CD14-positive monocyte (primary cell): ENCODE results near the gene HSPB2. TPM values are rescaled to one million over a fixed set of nuclear protein-coding genes. Genes with fewer than 3 reads are reported as not detected.

Source experiments
- DNase-seq, 3 donors: peaks; one replicate each; pipeline ENCODE4 v3.0.0-alpha.2; 2011 to 2022
- H2AFZ ChIP-seq: 2 replicates; pipeline ENCODE4 v1.6.0; 2012; ENCODE audit warnings: mild to moderate bottlenecking, low read depth, low read length, inconsistent platforms; ENCODE audit not compliant: insufficient read depth, poor library complexity, severe bottlenecking
- H3K27ac ChIP-seq, 2 donors: 1 replicate in 1 of 2; 2 replicates in 1 of 2; pipeline ENCODE4 v1.5.1; 2012 to 2013; ENCODE audit warnings: low read length in 2 of 2, control low read depth in 1 of 2, inconsistent platforms in 1 of 2, low read depth in 1 of 2, mild to moderate bottlenecking in 1 of 2
- H3K27me3 ChIP-seq, 2 donors: one replicate each; pipeline versions ENCODE4 v1.6.0 to v1.6.1; 2011 to 2013; ENCODE audit warnings: low read length in 2 of 2; ENCODE audit not compliant: control insufficient read depth in 2 of 2, insufficient read depth in 2 of 2
- H3K36me3 ChIP-seq, 2 donors: replicated peaks in 1 of 2; 1 replicate in 1 of 2; 2 replicates in 1 of 2; pipeline versions ENCODE4 v1.5.1 to v1.6.1; 2012 to 2013; ENCODE audit warnings: low read length in 2 of 2, control low read depth in 1 of 2, inconsistent platforms in 1 of 2, mild to moderate bottlenecking in 1 of 2; ENCODE audit not compliant: insufficient read depth in 2 of 2, control insufficient read depth in 1 of 2
- H3K4me1 ChIP-seq, 2 donors: 1 replicate in 1 of 2; 2 replicates in 1 of 2; pipeline versions ENCODE4 v1.5.1 to v1.6.1; 2012 to 2013; ENCODE audit warnings: low read length in 2 of 2, control low read depth in 1 of 2, inconsistent platforms in 1 of 2, mild to moderate bottlenecking in 1 of 2, moderate library complexity in 1 of 2; ENCODE audit not compliant: insufficient read depth in 2 of 2, control insufficient read depth in 1 of 2
- H3K4me2 ChIP-seq: replicated peaks from 2 replicates; pipeline ENCODE3; 2012; ENCODE audit warnings: low read length, moderate library complexity, mild to moderate bottlenecking; ENCODE audit not compliant: poor library complexity, severe bottlenecking; ENCODE audit errors: extremely low read depth
- H3K4me3 ChIP-seq, 3 experiments: fragments of 200-600 bp in 1 of 3; sonication (generic) in 1 of 3; replicated peaks in 1 of 3; 1 replicate in 2 of 3; 2 replicates in 1 of 3; pipeline ENCODE4 v1.5.1; 2011 to 2013; ENCODE audit warnings: low read length in 3 of 3, mild to moderate bottlenecking in 3 of 3, control low read depth in 2 of 3, low read depth in 2 of 3, inconsistent platforms in 1 of 3, moderate library complexity in 1 of 3
- H3K79me2 ChIP-seq: 2 replicates; pipeline ENCODE4 v1.6.0; 2012; ENCODE audit warnings: mild to moderate bottlenecking, control low read depth, inconsistent platforms, low read length, moderate library complexity; ENCODE audit not compliant: insufficient read depth
- H3K9ac ChIP-seq: 2 replicates; pipeline ENCODE4 v1.6.0; 2017; ENCODE audit warnings: low read length, mild to moderate bottlenecking; ENCODE audit not compliant: insufficient read depth, poor library complexity, severe bottlenecking
- H3K9me3 ChIP-seq, 2 donors: replicated peaks in 1 of 2; 1 replicate in 1 of 2; 2 replicates in 1 of 2; pipeline versions ENCODE4 v1.5.1 to v1.6.1; 2012 to 2013; ENCODE audit warnings: low read length in 2 of 2, control low read depth in 1 of 2; ENCODE audit not compliant: control insufficient read depth in 1 of 2, insufficient read depth in 1 of 2
- H4K20me1 ChIP-seq: 2 replicates; pipeline ENCODE4 v1.6.0; 2012; ENCODE audit warnings: mild to moderate bottlenecking, low read length, control low read depth, moderate library complexity; ENCODE audit not compliant: insufficient read depth
- H3K27ac Mint-ChIP-seq, 7 donors: one replicate each; pipeline ENCODE4 v1.8.0; 2020; ENCODE audit warnings: mild to moderate bottlenecking in 7 of 7, mixed read lengths in 7 of 7, moderate library complexity in 6 of 7, inconsistent platforms in 2 of 7
- H3K27me3 Mint-ChIP-seq, 3 donors: one replicate each; pipeline ENCODE4 v1.8.0; 2021 to 2022; ENCODE audit warnings: low read depth in 3 of 3, mild to moderate bottlenecking in 3 of 3, mixed read lengths in 3 of 3, moderate library complexity in 3 of 3, inconsistent platforms in 1 of 3
- H3K36me3 Mint-ChIP-seq, 2 donors: one replicate each; pipeline ENCODE4 v1.8.0; 2020; ENCODE audit warnings: mixed read lengths in 2 of 2, inconsistent platforms in 1 of 2, mild to moderate bottlenecking in 1 of 2
- H3K4me1 Mint-ChIP-seq: one replicate; pipeline ENCODE4 v1.8.0; 2020; ENCODE audit warnings: mild to moderate bottlenecking, mixed read lengths
- H3K4me3 Mint-ChIP-seq, 2 donors: one replicate each; pipeline ENCODE4 v1.8.0; 2020; ENCODE audit warnings: mild to moderate bottlenecking in 2 of 2, mixed read lengths in 2 of 2, moderate library complexity in 1 of 2
- H3K9me3 Mint-ChIP-seq, 7 donors: one replicate each; pipeline ENCODE4 v1.8.0; 2020 to 2022; ENCODE audit warnings: mixed read lengths in 7 of 7, mild to moderate bottlenecking in 6 of 7, moderate library complexity in 6 of 7, inconsistent platforms in 2 of 7
- WGBS: methylation state at CpG from one replicate; pipeline ENCODE4 v1.1.5; 2013; ENCODE audit warnings: missing lambda C conversion rate; ENCODE audit not compliant: insufficient coverage; 5-methylcytosine and 5-hydroxymethylcytosine counted together
- intact Hi-C, 2 donors: fragments of 100-400 bp; cut with micrococcal nuclease; formaldehyde crosslinking; loops; one replicate each; pipeline versions ENCODE4 v1.15.0 to v1.15.1; 2023
- polyA plus RNA-seq, 3 donors: library from polyadenylated mRNA; depleted of rRNA in 1 of 3; unstranded in 2 of 3; stranded (reverse) in 1 of 3; fragments of 300-500 nt in 2 of 3; fragments of >200 nt in 1 of 3; fragmentation: Illumina TruSeq in 2 of 3; gene quantifications; 1 replicate in 2 of 3; 2 replicates in 1 of 3; pipeline ENCODE4 v1.2.3, GENCODE V29; 2012 to 2021
- TF ChIP-seq, protein P1 (sequence below): fragments of 200-600 bp; IDR thresholded peaks from one replicate; pipeline ENCODE4 v1.8.0; 2022; ENCODE audit warnings: antibody characterized with exemption, mild to moderate bottlenecking

HSPB2 gene
- polyA plus RNA-seq, 3 donors, result not detected

DNA sequence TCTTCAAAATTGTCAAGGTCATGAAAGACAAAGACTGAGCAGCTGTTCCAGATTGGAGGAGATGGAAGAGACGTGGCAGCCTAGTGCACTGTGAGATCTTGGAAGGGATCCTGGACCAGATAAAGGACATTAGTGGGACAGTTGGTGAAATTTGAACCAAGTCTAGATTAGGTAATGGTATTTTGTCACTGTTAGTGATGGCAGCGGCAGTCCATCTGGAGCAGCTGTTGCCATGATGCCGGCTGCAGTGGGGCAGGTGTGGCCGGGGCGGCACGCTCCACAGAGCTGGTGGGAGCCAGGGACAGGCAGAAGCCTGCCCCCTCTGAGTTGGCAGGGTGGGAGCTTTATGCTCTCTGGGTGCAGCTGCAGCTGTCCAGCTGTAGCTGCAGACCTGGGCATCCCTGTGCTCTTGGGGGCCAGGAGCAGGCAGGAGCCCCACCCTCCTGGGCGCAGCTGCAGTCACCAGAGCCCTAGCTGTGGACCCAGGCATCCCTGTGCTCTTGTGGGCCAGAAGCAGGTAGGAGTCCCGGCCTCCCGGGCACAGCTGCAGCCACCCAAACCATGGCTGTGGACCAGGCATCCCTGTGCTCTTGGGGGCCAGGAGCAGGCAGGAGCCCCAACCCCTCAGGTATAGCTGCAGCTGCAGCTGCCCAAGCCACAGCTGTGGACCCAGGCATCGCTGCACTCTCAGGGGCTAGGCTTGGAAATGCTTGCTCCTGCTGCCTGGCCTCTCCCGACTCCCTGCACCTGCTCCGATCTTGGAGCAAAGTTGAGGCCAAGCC lies 45.3 kb downstream of the HSPB2 start:
- no peak overlapping the region for H3K4me3 ChIP-seq
- Mint-ChIP-seq H3K36me3 (no peaks in the 10 kb centered on the region), H3K4me3 (no peak overlapping the region), H3K27me3 (no peaks in the 10 kb centered on the region), H3K9me3 (peaks cover 0 to 3% (median 0%) of the 10 kb centered on the region in 7 donors), H3K4me1 (no peaks in the 10 kb centered on the region), H3K27ac (no peak overlapping the region)
- no peaks in the 10 kb centered on the region for H3K27me3 ChIP-seq
- no peaks in the 10 kb centered on the region for H3K9me3 ChIP-seq
- H3K4me1 ChIP-seq, result no peaks in the 10 kb centered on the region
- H4K20me1 ChIP-seq, result no peaks in the 10 kb centered on the region
- H2AFZ ChIP-seq, result no peak overlapping the region
- TF ChIP-seq, protein P1, sequence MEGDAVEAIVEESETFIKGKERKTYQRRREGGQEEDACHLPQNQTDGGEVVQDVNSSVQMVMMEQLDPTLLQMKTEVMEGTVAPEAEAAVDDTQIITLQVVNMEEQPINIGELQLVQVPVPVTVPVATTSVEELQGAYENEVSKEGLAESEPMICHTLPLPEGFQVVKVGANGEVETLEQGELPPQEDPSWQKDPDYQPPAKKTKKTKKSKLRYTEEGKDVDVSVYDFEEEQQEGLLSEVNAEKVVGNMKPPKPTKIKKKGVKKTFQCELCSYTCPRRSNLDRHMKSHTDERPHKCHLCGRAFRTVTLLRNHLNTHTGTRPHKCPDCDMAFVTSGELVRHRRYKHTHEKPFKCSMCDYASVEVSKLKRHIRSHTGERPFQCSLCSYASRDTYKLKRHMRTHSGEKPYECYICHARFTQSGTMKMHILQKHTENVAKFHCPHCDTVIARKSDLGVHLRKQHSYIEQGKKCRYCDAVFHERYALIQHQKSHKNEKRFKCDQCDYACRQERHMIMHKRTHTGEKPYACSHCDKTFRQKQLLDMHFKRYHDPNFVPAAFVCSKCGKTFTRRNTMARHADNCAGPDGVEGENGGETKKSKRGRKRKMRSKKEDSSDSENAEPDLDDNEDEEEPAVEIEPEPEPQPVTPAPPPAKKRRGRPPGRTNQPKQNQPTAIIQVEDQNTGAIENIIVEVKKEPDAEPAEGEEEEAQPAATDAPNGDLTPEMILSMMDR, result no peak
- DNase-seq, result no peak
- H3K36me3 ChIP-seq, result no peaks in the 10 kb centered on the region
- intact Hi-C loops, result no loop called here
- H3K27ac ChIP-seq, result no peak overlapping the region
- H3K9ac ChIP-seq, result no peak overlapping the region
- no peak overlapping the region for H3K4me2 ChIP-seq
- H3K79me2 ChIP-seq, result no peaks in the 10 kb centered on the region
- WGBS, result 98% methylated on average over 12 of the region's 12 CpGs

DNA sequence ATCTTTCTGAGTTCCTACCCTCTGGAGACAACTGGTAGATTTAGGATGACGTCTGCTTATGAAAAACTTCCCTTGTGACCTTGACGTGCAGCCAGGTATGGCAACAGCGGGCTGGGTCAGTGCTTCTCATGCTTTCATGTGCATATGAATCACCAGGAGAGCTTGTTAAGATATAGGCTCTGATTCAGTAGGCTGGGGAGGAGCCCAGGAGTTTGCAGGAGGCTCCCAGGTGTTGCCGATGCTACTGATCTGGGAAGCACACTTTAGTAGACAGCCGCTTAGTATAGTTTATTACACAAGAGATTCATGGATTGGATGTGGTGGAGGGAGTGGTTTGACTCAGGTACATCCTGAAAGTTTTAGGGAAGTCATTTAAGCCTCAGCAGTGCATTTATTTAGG lies 48.4 kb downstream of the HSPB2 start:
- WGBS, result 93% methylated on average over 5 of the region's 5 CpGs

More for the DNA sequence above, 48.4 kb downstream of the HSPB2 start:
- Mint-ChIP-seq H3K27ac (no peak overlapping the region), H3K4me3 (no peak overlapping the region), H3K9me3 (peaks cover 0 to 3% (median 0%) of the 10 kb centered on the region in 7 donors), H3K36me3 (no peaks in the 10 kb centered on the region), H3K4me1 (no peaks in the 10 kb centered on the region), H3K27me3 (no peaks in the 10 kb centered on the region)
- no peak for DNase-seq
- H3K27me3 ChIP-seq, result no peaks in the 10 kb centered on the region
- H3K36me3 ChIP-seq, result no peaks in the 10 kb centered on the region
- intact Hi-C loops, result no loop called here
- no peak overlapping the region for H3K27ac ChIP-seq
- H3K9ac ChIP-seq, result no peak overlapping the region
- H3K4me3 ChIP-seq, result no peak overlapping the region
- no peak overlapping the region for H2AFZ ChIP-seq
- H3K4me2 ChIP-seq, result no peak overlapping the region
- TF ChIP-seq, protein P1, result no peak
- H4K20me1 ChIP-seq, result no peaks in the 10 kb centered on the region
- H3K9me3 ChIP-seq, result no peaks in the 10 kb centered on the region
- no peaks in the 10 kb centered on the region for H3K4me1 ChIP-seq
- H3K79me2 ChIP-seq, result no peaks in the 10 kb centered on the region
